ENCODE results near the gene MLXIP.

GRCh38 chr12:122054842-122055520, 23.6 kb upstream of the MLXIP start:
- TF ChIP-seq CTCF (conservative IDR thresholded peaks at IDR 0.05; ENCODE audit: low read length) (no peak), EZH2phosphoT487 (IDR thresholded peaks at IDR 0.05; ENCODE audit: borderline replicate concordance, low read depth, low read length) (no peak)

Data from OCI-LY7 (cell line).